Frontal cortex (tissue), 4 donors: ENCODE results near the gene SPTBN1. TPM values are rescaled to one million over a fixed set of nuclear protein-coding genes. Genes with fewer than 3 reads are reported as not detected.
"Not testable (repeated sequence)": the region's sequence is repeated elsewhere in the genome, so short reads cannot be mapped to it uniquely, and the experiment has no call there.

ENCODE experiments used
- DNase-seq, 2 donors: peaks; one replicate each; pipeline ENCODE4 v3.0.0; 2012; ENCODE audit warnings: low spot score in 2 of 2
- FAIRE-seq: peaks from 2 replicates; lab custom pipeline; 2012; peaks lifted over from hg19 to GRCh38; lab: Jason Lieb, UNC
- total RNA-seq: library from RNA; depleted of rRNA; stranded (reverse); fragments of >200 nt; gene quantifications from one replicate; pipeline ENCODE4 v1.2.3, GENCODE V29; 2014
- donor health status: control.
- donor health status: control.
- donor health status: control.

SPTBN1 gene
- total RNA-seq, 1 donor from 2014 or later: 449 TPM

DNA sequence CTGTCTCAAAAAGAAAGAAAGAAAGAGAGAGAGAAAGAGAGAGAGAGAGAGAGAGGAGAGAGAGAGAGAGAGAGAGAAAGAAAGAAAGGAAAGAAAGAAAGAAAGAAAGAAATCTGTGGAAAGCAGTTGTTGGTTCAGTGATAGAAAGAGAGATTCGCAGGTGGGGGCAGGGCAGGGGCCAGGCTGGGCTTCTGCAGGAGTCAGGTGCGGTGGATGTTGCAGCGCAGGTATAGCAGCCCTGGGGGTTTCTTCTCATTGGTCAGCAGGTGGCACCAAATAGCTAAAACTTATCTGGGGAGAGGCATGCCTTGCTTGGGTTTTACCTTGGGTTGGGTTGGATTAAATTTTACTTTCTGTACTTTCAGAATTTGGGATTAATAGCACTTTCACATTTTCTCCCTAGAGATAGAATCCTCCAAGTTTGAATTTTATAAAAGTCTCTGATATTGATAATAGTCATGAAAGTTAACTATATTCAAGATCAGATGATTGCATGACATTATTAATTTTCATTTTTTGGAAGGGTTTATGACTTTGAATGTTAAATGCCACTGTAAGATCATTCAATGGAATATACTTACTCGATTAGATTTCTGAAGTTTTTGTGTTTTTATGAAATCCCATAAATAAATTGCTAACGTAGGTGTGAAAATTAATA is 66.6 kb downstream of the SPTBN1 start:
- DNase-seq: no peak
- FAIRE-seq: no peak

DNA sequence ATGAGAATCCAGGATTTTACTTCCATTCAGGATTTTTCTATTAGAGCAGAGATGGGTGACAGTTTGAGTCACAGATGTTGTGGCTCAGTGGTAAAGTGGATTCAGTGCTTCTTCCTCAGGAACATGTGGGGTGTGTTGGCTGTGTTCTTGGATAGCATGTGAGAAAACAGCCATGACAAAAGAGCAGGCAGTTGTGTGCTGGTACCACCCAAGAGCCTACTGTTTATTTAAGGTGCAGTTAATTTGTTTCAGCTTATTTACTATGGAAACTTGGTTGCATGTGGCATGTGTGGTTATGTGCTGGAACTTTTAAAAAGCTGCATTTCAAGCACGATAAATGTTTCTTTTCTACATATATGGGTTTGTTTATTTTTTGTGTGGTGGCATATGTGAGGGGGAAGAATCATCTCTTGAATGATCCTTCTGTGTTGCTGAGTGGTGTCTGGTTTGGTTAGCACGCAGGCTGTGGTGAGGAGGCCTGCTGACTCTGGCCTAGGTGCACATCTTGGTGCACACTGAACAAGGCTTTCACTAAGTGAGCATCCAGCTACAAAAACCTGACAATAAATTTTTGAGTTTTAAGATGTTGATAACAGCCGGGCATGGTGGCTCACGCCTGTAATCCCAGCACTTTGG is 67.3 kb downstream of the SPTBN1 start:
- FAIRE-seq (no peak), DNase-seq (no peak)

- FAIRE-seq: no peak
These were observed 68.3 kb downstream of the SPTBN1 start for GRCh38 chr2:54524226-54524991.

GRCh38 chr2:54525321-54525720 is 69.2 kb downstream of the SPTBN1 start:
- DNase-seq (no peak), FAIRE-seq (no peak)

More at GRCh38 chr2:54524226-54524991, 68.3 kb downstream of the SPTBN1 start:
- no peak for DNase-seq

DNA sequence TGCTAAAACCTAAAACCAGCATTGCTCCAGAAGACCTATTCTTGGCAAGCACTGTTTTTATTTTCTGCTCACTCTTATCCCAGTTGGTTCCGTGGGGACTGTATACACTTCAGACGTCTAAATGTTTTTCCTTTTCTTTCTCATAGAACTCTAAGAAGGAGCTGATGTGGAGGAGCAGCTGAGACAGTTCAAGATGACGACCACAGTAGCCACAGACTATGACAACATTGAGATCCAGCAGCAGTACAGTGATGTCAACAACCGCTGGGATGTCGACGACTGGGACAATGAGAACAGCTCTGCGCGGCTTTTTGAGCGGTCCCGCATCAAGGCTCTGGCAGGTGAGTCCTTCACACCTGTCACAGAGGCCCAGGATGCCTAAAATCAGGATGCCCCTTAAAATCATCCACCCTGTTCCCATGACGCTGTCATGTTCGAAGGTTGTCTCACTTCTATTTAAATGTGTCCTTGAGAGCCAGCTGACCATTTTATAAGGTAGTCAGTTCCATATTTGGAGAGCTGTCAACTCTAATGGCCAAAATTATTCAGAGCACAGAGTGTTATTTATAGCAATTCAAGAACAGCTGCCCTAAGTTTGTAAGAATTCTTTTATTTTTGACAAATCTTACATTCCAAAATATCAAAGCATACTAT is 70.2 kb downstream of the SPTBN1 start:
- FAIRE-seq: no peak
- DNase-seq: no peak

GRCh38 chr2:54528311-54528955 is 72.3 kb downstream of the SPTBN1 start:
- FAIRE-seq (no peak), DNase-seq (no peak)

GRCh38 chr2:54529518-54529917 is 73.4 kb downstream of the SPTBN1 start:
- not testable (repeated sequence) for FAIRE-seq, DNase-seq

- no peak for DNase-seq
- FAIRE-seq: no peak
These were observed 73.8 kb downstream of the SPTBN1 start for GRCh38 chr2:54529935-54530334.

GRCh38 chr2:54531558-54531957 is 75.4 kb downstream of the SPTBN1 start:
- DNase-seq (no peak), FAIRE-seq (no peak)

DNA sequence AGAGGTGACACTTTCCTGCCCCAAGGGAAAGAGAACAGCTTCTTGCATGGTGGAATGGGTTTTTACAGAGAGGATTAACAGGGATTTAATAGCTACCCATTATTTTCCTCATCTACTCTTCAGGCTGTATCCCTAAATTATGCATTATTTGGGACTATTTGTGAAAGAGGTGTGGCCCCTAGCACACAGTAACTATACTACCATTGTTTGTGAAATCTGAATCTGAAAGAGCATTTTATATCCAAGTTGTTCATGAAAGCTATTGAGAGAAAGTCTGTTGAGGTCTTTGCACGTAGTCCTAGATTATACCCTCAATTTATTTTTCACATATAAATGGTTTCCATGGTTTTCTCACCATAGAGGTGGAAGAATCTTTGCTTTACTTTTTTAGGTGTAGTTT is 78.1 kb downstream of the SPTBN1 start:
- FAIRE-seq (no peak), DNase-seq (no peak)

- no peak for DNase-seq
- no peak for FAIRE-seq
These were observed 78.5 kb downstream of the SPTBN1 start for GRCh38 chr2:54534625-54535024.

DNA sequence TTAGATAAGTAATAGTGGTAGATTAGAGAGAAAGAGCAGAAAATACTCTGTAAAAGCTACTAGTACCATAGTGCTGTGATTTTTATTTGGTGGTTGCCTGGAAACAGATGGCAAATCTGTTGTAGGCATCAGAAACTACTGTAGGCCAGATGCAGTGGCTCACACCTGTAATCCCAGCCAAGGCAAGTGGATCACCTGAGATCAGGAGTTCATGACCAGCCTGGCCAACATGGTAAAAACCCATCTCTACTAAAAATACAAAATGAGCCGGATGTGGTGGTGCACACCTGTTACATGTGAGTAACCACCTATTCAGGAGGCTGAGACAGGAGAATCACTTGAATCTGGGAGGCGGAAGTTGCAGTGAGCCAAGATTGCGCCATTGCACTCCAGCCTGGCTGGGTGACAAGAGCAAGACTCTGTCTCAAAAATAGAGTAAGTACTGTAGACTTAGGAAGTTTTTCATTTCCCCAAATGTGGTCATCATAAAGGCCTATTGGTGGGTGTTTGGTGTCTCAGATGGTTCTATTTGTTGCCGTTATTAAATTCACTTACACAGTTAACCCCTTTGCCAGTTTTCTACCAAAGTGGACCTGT is 79.6 kb downstream of the SPTBN1 start:
- DNase-seq (no peak), FAIRE-seq (no peak)

DNA sequence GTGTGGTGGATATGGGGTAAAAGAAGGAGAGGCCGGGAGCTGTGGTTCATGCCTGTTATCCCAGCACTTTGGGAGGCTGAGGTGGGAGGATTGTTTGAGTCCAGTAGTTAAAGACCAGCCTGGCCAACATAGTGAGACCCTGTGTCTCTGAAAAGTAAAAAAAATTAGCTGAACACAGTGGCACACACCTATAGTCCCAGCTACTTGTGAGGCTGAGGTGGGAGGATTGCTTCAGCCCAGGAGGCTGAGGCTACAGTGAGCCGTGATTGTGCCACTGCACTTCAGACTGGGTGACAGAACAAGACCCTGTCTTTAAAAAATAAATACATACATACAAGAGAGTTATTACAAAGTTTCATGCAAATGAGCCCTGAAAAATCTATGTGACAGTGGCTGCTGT is 80.6 kb downstream of the SPTBN1 start:
- DNase-seq (no peak), FAIRE-seq (no peak)

DNA sequence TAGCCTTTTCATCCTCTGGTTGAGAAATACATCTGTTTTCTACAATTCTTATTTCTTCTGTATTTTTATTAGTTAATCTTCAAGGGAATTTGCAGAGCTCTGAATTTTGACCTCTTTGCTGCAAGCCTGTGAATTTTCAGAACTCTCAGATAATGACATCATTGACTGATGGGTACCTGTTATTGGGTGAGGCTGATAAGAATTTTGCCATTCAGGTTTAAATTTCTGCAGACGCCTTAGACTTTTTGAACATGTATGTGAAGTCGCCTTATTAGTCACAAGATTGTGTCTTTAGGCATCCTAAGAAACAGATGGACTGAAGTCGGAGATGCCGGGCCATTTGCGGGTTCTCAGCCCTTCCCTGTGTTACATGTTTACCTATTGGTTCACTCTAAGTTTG is 82.4 kb downstream of the SPTBN1 start:
- DNase-seq (no peak), FAIRE-seq (no peak)

DNA sequence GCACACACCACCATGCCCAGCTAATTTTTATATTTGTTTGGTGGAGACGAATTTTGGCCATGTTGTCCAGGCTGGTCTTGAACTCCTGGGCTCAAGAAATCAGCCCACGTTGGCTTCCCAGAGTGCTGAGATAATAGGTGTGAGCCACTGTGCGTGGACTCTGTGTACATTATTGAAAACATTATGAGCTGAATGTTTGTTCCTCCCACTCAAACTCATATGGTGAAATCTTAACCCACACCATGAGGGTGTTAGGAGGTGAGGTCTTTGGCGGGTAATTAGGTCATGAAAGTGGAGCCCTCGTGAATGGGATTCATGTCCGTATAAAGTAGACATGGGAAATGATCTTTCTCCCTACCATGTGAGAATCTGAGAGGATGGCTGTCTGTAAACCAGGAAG is 83.6 kb downstream of the SPTBN1 start:
- no peak for DNase-seq
- FAIRE-seq: no peak

- FAIRE-seq: no peak
These were observed 84.1 kb downstream of the SPTBN1 start for GRCh38 chr2:54540194-54540593.

DNA sequence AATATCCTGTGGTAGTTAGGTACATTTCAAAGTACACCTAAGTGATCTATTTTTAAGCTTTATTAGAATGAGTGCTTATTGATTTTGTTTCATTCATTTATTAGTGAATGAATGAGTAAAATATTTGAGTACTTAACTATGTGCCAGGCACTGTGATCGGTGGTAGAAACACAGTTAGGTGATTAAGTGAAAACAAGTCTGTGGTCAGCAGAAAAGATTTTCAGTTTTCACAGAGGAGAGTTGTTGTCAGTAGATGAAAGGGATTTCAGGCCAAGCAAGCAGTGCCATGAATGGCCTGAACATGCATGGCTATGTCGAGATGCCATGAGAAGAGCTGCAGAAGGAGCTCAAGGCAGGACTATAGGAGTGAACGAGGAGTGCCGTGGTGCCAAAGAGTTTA is 85.9 kb downstream of the SPTBN1 start:
- DNase-seq: no peak
- FAIRE-seq: no peak

More at GRCh38 chr2:54540194-54540593, 84.1 kb downstream of the SPTBN1 start:
- DNase-seq: no peak

GRCh38 chr2:54543733-54544396 is 87.7 kb downstream of the SPTBN1 start:
- no peak for FAIRE-seq

More at GRCh38 chr2:54543733-54544396, 87.7 kb downstream of the SPTBN1 start:
- DNase-seq: no peak
